ENCODE results near the gene DDO.

GRCh38 chr6:110400208-110400607 is 15.2 kb downstream of the DDO start:
- no peak for TF ChIP-seq CTCF (IDR thresholded peaks at IDR 0.05)
- no peak for TF ChIP-seq POLR2A (IDR thresholded peaks at IDR 0.05)
